Breast epithelium (tissue), 3 donors: ENCODE data around the gene ASTN2.

Experiments used
- CTCF ChIP-seq, 3 donors: fragments of 450-650 bp; IDR thresholded peaks; one replicate each; pipeline ENCODE4 v1.5.1; 2016 to 2017; ENCODE audit warnings: antibody characterized with exemption in 3 of 3, mild to moderate bottlenecking in 3 of 3, moderate library complexity in 3 of 3
- POLR2A ChIP-seq: fragments of 450-650 bp; IDR thresholded peaks from one replicate; pipeline ENCODE4 v1.6.1; 2016; ENCODE audit warnings: antibody characterized with exemption, mild to moderate bottlenecking, moderate library complexity
- POLR2AphosphoS5 ChIP-seq, 3 donors: sonication (generic); formaldehyde crosslinking; IDR thresholded peaks; one replicate each; pipeline ENCODE4 v1.6.1; 2017; ENCODE audit warnings: antibody characterized with exemption in 3 of 3

GRCh38 chr9:117081641-117082317 is 333.1 kb downstream of the ASTN2 start:
- TF ChIP-seq POLR2A (no peak), CTCF (IDR thresholded peaks at IDR 0.05) (no peak), POLR2AphosphoS5 (IDR thresholded peaks at IDR 0.05) (no peak)
